Chondrocyte (in vitro differentiated cells): ENCODE measurements around the gene LRRC8E. TPM values are rescaled to one million over a fixed set of nuclear protein-coding genes. Genes with fewer than 3 reads are reported as not detected.
A peak's percentile ranks its signal among the peaks of the same experiment; 100 is the strongest.

Experiments used
- DNase-seq: peaks from one replicate; pipeline ENCODE4 v3.0.0; 2021; ENCODE audit warnings: mixed read lengths, low spot score
- H3K27ac Mint-ChIP-seq: one replicate; pipeline ENCODE4 v1.8.0; 2021; ENCODE audit warnings: mild to moderate bottlenecking, moderate library complexity, mixed read lengths; ENCODE audit not compliant: unreplicated experiment
- H3K27me3 Mint-ChIP-seq: 2 replicates; pipeline ENCODE4 v1.8.0; 2021; ENCODE audit warnings: low read depth, mixed read lengths
- H3K36me3 Mint-ChIP-seq: 2 replicates; pipeline ENCODE4 v1.8.0; 2021; ENCODE audit warnings: low read depth, mixed read lengths
- H3K4me1 Mint-ChIP-seq: 2 replicates; pipeline ENCODE4 v1.8.0; 2021; ENCODE audit warnings: low read depth, mild to moderate bottlenecking, mixed read lengths
- H3K4me3 Mint-ChIP-seq: one replicate; pipeline ENCODE4 v1.8.0; 2021; ENCODE audit warnings: mild to moderate bottlenecking, moderate library complexity, mixed read lengths; ENCODE audit not compliant: unreplicated experiment
- H3K9me3 Mint-ChIP-seq: 2 replicates; pipeline ENCODE4 v1.8.0; 2021; ENCODE audit warnings: low read depth, mixed read lengths
- CTCF ChIP-seq: fragments of 200-600 bp; sonication (generic); IDR thresholded peaks from 2 replicates; pipeline ENCODE4 v1.5.0; 2021; ENCODE audit warnings: antibody characterized with exemption, mild to moderate bottlenecking, moderate library complexity
- total RNA-seq: library from RNA; stranded (reverse); gene quantifications from 3 replicates; pipeline ENCODE4 v1.2.1, GENCODE V29; 2021

Gene LRRC8E
- total RNA-seq, 1 donor from 2014 or later = 6.9 TPM

- no peak for TF ChIP-seq CTCF
- peaks cover 15% of the 10 kb centered on the region for H3K27me3 Mint-ChIP-seq
- peak overlapping the region; percentile 79 for H3K4me3 Mint-ChIP-seq
- no peaks in the 10 kb centered on the region for H3K9me3 Mint-ChIP-seq
- peak overlapping the region; percentile 95 for H3K27ac Mint-ChIP-seq
- peak; percentile 96 for DNase-seq
- peaks cover 29% of the 10 kb centered on the region for H3K4me1 Mint-ChIP-seq
- H3K36me3 Mint-ChIP-seq = no peaks in the 10 kb centered on the region
Measured at GRCh38 chr19:7871437-7872305, 16.6 kb upstream of the LRRC8E start.

DNA sequence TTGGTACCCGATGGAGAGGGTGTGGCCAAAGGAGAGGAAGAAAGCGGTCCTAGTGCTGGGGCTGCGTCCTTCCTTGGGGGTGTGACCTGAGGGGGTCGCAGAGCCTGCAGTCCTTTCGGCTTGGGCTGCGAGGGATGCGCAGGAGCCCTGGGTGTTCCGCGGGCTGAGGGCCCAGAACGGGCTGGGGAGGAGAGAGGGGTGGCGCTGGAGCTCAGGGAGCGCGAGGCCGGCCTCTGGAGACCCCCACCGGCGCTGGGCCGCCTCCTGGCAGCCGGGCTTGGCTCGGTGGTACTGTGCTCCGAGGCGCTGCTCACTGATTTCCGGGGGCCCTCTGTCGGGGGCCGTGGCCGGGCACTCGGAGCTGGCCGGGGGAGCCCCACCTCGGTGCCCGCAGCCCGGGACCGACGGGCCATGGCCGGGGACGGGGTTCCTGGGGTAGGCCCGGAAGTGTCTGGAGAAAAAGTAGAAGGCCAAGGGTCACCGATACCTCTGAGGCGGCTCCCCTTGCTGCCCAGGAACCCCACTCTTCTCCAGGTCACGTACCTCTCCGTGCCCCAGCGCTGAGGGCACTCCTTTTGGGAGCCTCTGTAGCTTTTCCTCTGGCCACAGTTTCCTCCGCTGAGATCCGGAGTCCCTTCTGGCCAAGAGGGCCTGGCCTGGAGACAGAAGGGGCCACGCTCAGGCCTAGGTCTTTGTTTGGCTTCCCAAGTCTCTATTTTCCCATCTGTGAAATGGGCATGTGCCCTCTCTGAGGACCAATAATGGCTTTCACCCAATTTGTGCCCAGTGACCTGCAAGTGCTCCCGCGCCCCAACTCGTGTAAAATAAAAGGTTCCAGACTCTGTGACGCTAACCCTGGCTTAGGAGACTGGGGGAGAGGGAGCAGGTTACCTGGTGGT lies 15.8 kb upstream of the LRRC8E start:
- DNase-seq = peak; percentile 92
- Mint-ChIP-seq H3K4me3 (peak overlapping the region; percentile 79), H3K36me3 (no peaks in the 10 kb centered on the region), H3K27me3 (peaks cover 15% of the 10 kb centered on the region), H3K27ac (no peak overlapping the region), H3K9me3 (no peaks in the 10 kb centered on the region), H3K4me1 (peaks cover 33% of the 10 kb centered on the region)
- no peak for TF ChIP-seq CTCF

GRCh38 chr19:7873304-7874075 lies 14.8 kb upstream of the LRRC8E start:
- Mint-ChIP-seq H3K27me3 (peaks cover 15% of the 10 kb centered on the region), H3K4me1 (peaks cover 30% of the 10 kb centered on the region), H3K36me3 (no peaks in the 10 kb centered on the region), H3K4me3 (peak overlapping the region; percentile 66), H3K27ac (no peak overlapping the region), H3K9me3 (no peaks in the 10 kb centered on the region)
- no peak for DNase-seq
- no peak for TF ChIP-seq CTCF

DNA sequence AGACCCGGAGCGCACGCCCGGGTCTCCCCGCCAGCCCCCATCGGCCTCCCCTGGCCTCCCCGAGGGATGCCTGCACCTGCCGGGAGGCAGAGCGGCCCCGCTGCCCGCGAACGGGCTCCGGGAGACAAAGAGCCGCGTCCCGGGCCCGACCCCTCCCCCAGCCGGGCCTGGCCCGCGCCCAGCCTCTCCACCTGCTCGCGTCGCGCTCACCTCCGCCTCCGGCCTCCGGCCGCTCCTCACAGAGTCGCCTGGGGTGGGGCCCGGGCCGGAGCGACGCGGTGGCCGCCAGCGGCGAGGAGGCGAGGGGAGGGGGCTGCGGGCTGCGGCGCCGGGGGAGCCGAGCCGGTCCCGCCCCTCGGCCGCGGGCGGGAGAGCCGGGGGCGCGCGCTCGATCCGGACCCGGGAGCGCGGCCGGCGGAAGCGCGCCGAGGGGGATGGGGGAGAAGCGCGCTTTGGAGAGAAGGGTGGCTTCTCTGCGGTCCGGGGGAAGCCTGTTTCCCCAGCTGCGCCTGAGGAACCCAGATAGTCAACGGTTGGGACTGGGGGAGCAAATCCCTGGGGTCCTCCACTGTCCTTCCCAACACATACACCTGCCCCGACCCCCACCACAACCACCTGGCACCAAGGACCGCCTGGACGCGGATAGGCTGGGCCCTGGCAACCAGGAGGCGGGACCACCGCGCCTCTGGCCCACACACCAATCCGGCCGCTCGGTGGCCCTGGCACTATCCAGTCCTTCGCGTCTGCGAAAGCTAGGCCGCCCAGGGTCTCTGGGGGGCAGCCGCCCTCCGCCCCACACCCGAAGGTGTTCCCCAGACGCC lies 14.0 kb upstream of the LRRC8E start, which contains the start of gene PRR36:
TSS of gene PRR36 (minus strand) at position 315 of the 821 bp plus-strand sequence. CDS start 701 bp downstream, outside the sequence.
- Mint-ChIP-seq H3K27ac (no peak within 1 kb of the TSS), H3K27me3 (peaks cover 15% of the 10 kb centered on the region), H3K36me3 (no peaks in the 10 kb centered on the region), H3K4me3 (peak within 1 kb of the TSS; percentile 66), H3K9me3 (no peaks in the 10 kb centered on the region), H3K4me1 (peaks cover 25% of the 10 kb centered on the region)
- no peak for DNase-seq
- no peak for TF ChIP-seq CTCF
